Panc1 (cell line): ENCODE data around the gene TMEM164.

ENCODE experiments used
- CTCF ChIP-seq: fragments of 450-650 bp; IDR thresholded peaks from 2 replicates; pipeline ENCODE4 v1.5.1; 2017; ENCODE audit warnings: mild to moderate bottlenecking
- POLR2AphosphoS5 ChIP-seq: IDR thresholded peaks from 2 replicates; pipeline ENCODE4 v1.6.1; 2012; ENCODE audit warnings: mild to moderate bottlenecking, low read depth, low read length, moderate library complexity
- SIN3A ChIP-seq: IDR thresholded peaks from 2 replicates; pipeline ENCODE4 v1.6.1; 2012; ENCODE audit warnings: low read depth, mild to moderate bottlenecking, low read length, moderate library complexity, borderline replicate concordance; ENCODE audit not compliant: insufficient read depth
- TF ChIP-seq, protein P1 (sequence below), 2 experiments: IDR thresholded peaks; 2 replicates each; pipeline ENCODE4 v1.6.1; 2011 to 2012; ENCODE audit warnings: low read depth in 2 of 2, control low read depth in 1 of 2, low read length in 1 of 2, mild to moderate bottlenecking in 1 of 2, moderate library complexity in 1 of 2; ENCODE audit not compliant: insufficient read depth in 1 of 2

DNA sequence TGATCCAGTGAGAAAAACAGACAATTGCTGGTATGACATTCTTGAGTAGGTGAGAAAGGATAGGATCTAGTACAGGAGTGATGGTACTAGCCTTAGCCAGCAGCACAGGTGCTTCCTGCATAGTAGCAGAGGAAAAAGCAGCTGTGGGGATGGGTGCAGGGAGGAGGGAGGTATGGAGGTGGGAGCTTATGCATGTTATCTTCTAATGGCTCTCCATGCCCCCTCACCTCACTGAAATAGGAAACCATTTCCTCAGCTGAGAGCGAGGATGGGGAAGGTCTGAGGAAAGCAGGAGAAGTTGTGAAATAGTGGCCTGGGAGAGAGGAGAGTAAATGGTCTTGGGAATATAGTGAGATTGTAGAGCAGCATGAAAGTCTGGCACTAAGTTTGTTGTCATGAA is 136.3 kb downstream of the TMEM164 start:
- TF ChIP-seq CTCF, result no peak
- no peak for TF ChIP-seq SIN3A
- TF ChIP-seq, protein P1, sequence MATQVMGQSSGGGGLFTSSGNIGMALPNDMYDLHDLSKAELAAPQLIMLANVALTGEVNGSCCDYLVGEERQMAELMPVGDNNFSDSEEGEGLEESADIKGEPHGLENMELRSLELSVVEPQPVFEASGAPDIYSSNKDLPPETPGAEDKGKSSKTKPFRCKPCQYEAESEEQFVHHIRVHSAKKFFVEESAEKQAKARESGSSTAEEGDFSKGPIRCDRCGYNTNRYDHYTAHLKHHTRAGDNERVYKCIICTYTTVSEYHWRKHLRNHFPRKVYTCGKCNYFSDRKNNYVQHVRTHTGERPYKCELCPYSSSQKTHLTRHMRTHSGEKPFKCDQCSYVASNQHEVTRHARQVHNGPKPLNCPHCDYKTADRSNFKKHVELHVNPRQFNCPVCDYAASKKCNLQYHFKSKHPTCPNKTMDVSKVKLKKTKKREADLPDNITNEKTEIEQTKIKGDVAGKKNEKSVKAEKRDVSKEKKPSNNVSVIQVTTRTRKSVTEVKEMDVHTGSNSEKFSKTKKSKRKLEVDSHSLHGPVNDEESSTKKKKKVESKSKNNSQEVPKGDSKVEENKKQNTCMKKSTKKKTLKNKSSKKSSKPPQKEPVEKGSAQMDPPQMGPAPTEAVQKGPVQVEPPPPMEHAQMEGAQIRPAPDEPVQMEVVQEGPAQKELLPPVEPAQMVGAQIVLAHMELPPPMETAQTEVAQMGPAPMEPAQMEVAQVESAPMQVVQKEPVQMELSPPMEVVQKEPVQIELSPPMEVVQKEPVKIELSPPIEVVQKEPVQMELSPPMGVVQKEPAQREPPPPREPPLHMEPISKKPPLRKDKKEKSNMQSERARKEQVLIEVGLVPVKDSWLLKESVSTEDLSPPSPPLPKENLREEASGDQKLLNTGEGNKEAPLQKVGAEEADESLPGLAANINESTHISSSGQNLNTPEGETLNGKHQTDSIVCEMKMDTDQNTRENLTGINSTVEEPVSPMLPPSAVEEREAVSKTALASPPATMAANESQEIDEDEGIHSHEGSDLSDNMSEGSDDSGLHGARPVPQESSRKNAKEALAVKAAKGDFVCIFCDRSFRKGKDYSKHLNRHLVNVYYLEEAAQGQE (IDR thresholded peaks at IDR 0.05; ENCODE audit: insufficient read depth in 1 of 2, low read depth in 2 of 2, low read length in 1 of 2), result no peak
- no peak for TF ChIP-seq POLR2AphosphoS5
